ENCODE data around the gene IL25. TPM values are rescaled to one million over a fixed set of nuclear protein-coding genes. Genes with fewer than 3 reads are reported as not detected.
"Not testable (repeated sequence)": the region's sequence is repeated elsewhere in the genome, so short reads cannot be mapped to it uniquely, and the experiment has no call there.

Gene IL25
- total RNA-seq, 1 donor from 2014 or later = not detected

- no peak for DNase-seq (ENCODE audit: low read depth, low spot score)
Measured at GRCh38 chr14:23409475-23409874, 36.9 kb downstream of the IL25 start.

DNA sequence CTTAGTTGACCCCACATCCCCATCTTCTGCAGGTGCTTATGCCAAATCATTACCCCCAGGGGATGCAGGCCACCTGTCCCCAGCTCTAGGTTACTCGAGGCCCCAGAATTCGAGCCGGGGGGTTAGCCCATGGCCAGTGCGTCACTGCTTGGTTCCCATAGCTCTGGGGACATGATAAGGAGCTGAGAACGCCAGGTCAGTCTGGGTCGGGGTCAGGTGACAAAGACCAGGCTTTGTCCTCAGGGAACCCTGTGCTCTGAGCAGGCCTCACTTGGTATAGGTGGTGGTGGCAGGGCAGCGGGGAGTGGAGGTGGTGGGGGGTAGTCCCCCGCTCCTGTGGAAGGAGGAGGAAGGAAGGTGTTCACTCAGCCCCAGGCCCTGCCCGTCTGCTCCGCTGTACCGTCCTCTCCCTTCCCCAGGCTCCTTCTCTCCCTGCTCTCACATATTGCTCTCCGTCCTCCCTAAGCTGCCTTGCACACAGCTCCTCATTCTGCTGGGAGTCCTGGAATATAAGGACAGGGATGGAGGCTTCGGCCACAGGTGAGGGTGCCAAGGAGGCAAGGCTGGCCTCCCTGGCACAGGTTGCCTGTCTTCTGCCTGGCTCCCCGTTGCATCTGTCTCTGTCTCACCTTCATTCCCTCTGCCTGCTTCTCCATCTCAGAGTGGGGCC is 37.5 kb downstream of the IL25 start:
- no peak for DNase-seq (ENCODE audit: low read depth, low spot score)

DNA sequence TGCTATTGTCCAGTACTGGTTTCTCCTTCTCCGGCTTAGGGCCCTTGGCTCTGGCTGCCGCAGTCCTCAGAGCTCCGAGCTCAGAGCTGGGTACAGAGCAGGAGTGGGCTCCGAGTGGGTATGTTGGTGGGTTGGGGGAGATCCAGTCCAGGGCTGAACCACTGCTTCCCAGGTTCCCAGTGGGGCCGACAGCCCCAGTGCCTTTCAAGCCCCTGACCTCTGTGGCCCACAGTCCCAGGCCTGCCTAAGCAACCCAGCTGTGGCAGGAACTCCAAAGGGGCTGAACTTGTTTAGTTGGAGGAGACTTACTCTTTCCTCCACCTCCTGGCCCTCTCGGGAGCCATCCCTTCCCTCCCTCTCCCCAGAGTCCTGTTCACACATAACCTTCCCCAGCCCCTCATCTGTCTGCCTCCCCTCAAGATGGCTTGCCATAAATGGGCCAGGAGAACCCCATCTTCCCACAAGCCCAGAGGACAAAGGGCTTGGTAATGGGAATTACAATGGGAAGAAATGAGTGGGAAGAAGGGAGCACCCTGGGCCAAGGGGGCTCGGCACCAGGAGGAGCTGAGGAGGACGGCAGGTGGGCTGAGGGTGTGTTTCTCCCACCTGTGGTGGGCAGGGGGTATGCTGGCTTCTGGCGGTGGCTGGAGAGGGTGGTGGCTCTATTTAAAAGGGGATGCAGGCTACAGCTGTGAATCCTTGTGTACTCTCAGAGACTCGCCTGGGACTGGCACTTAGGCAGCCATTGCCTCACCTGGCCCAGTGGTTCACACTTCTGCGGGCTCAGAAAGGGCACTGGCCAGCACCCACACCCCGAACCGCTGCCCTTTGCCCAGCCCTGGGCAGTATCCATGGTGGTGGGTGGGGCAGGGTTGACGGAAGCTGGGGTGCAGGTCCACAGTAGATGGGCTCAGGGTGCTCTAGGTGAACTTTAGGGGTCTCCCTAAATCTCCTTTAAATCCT is 39.2 kb downstream of the IL25 start:
- no peak for DNase-seq (ENCODE audit: low read depth, low spot score)

DNA sequence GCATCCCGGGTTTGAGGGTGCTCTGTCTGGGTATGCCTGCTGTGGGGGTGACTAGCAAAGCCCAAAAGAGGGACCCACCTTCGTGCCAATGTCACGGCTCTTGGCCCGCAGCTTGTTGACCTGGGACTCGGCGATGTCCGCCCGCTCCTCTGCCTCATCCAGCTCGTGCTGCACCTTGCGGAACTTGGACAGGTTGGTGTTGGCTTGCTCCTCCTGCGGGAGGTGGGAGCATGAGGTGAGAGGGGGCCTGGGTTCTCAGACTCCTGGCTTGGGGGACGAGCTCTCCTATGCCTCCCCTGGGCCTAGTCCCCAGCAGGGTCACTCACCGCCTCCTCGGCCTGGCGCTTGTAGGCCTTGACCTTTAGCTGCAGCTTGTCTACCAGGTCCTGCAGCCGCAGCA is 41.1 kb downstream of the IL25 start:
- DNase-seq (ENCODE audit: low read depth, low spot score) = no peak

DNA sequence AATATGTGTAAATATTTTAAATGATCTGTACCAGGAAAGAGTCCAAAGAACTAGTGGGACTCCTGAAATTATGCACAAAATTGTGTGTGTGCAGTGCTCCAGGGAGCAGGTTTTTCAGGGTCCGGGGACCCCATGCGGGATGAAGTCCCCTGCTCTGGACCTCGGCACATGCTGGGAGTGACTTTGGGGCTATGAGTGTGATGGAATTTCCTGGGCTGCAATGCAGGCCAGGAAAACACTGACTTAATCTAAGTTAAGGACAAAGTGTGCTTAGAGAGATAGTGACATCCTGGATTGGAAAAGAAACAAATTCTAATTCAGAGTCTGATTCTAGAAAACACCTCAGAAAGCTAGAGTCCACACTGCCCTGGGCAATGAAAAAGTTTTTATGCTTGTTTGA is 41.6 kb downstream of the IL25 start:
- DNase-seq (ENCODE audit: low read depth, low spot score) = no peak

DNA sequence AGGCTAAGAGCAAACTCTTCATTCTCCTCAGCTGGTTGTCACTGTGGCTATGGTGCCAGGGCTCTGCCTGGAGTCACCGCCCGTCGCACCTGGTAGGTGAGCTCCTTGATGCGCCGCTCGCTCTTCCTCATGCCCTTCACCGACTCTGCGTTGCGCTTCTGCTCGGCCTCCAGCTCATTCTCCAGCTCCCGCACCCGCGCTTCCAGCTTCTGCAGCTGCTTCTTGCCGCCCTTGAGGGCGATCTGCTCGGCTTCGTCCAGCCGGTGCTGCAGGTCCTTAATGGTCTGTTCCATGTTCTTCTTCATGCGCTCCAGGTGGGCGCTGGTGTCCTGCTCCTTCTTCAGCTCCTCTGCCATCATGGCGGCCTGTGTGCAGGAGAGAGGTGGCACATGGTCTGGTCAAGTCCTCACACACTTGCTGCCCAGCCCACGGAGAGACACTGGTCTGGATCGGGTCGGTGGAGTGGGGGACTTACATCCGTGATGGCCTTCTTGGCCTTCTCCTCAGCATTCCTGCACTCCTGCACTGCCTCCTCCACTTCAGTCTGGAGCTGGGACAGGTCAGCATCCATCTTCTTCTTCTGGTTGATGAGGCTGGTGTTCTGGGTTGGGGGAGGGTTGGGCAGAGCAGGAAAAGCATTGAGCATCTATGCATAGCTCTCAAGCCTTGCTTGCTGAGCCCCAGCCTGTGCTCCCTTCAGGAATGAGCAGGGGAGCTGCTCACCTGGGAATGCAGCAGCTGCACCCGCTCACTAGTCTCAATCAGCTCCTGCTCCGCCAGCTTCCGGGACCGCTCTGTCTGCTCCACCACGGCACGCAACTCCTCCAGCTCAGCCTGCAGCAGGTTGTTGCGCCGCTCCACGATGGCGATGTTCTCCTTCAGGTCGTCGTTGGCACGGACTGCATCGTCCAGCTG is 42.6 kb downstream of the IL25 start:
- no peak for DNase-seq (ENCODE audit: low read depth, low spot score)

DNA sequence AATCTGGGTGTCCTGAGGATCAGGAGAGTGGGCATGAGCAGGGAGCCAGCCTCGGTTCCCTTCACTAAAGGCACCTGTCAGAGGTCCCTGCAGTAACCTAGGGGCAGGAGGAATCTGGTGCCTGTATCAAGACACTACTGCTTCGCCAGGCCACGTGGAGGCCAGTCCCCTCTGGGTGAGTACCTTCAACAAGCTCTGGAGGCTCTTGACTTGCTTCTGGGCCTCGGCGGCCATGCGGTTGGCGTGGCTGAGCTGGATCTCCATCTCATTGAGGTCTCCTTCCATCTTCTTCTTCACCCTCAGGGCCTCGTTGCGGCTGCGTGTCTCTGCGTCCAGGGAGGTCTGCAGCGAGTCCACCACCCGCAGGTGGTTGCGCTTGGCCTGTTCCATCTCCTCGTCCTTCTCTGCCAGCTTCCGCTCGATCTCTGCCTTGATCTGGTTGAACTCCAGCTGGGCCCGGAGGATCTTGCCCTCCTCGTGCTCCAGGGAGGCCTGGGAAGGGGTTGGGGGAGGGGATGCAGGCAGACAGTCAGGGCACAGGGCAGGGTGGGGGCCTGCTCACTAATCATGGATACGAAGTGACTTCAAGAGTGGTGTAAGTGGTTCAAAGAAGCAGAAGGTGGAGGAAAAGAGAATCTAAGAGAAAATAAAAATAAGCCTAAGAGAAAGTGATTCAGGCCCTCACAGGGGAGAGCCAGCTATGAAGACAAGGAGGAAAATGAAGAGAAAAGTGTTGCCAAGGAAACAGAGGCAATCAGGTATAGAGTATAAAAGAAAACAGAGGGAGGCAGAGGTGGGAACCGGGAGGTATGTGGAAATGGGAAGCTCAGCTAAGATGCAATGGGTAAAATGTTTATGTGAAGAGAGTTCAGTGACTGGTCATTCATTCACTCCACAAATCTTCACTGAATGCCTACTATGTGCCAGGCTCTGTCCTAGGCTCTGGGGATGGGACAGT is 43.5 kb downstream of the IL25 start:
- no peak for DNase-seq (ENCODE audit: low read depth, low spot score)

- no peak for DNase-seq (ENCODE audit: low read depth, low spot score)
Measured at GRCh38 chr14:23416801-23417200, 44.2 kb downstream of the IL25 start.

DNA sequence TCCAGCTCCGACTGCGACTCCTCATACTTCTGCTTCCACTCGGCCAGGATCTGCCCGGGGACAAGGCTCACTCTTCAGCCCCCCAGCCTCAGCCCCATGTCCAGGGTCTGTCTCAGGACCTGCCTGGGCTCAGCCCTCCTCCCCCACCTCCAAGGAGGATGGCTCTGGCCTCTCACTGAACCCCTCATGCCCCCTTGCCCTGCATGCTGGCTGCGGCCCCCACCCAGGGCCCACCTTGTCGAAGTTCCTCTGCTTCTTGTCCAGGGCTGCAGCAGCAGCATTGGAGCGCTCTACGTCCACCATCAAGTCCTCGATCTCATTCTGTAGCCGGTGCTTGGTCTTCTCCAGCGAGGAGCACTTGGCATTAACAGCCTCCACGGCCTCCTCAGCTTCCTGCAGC is 44.7 kb downstream of the IL25 start:
- not testable (repeated sequence) for DNase-seq (ENCODE audit: low read depth, low spot score)

- DNase-seq (ENCODE audit: low read depth, low spot score) = no peak
Measured at GRCh38 chr14:23418021-23418420, 45.4 kb downstream of the IL25 start.

DNA sequence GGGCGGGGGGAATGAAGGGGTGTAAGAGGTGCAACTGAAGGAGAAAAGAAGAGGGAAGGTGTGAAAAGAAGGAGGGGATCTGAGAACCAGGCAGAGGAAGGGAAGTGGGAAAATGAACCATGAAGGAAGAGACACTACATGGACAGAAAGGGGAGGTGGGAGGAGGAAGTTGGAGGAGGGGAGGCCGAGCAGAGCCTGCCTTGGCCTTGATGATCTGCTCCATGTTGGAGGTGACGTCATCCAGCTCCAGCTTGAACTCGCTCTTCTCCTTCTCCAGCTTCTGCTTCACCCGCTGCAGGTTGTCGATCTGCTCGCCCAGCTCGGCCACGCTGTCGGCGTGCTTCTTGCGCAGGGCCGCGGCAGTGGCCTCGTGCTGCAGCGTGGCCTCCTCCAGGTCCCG is 47.0 kb downstream of the IL25 start:
- DNase-seq (ENCODE audit: low read depth, low spot score) = not testable (repeated sequence)

DNA sequence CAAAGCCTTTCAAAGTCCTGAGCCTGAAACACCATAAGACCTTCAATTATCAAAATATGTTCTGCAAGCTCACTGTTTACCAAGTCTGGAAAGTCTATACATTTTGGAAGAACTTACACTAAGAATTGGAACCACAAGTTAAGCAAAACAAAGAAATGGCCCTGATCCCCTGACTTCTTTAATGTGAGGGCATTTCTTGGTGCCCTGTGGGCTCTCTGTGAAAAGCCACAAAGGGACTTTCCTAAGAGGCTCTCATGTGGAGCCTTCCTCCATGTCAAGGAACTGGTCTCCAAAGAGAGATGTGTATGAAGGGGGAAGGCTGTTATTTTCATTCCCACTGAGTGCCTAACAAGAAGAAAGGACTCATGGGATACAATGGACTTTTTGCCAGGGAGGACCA is 49.0 kb downstream of the IL25 start:
- no peak for DNase-seq (ENCODE audit: low read depth, low spot score)

DNA sequence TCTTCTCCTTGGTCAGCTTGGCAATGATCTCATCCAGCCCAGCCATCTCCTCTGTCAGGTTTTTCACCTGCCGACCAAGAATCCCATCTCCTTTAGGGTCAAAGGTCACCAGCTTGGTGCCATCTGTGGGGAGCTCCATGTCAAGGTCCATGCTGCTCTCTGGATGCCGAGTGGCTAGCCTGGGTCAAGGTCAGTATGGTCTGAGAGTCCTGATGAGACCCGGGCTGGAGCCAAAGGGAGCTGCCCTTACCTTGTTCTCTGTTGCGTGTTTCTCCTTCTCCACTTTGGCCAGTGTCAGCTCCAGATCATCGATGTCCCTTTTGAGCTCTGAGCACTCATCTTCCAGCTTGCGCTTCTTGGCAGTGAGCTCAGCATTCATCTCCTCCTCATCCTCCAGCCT is 51.0 kb downstream of the IL25 start:
- DNase-seq (ENCODE audit: low read depth, low spot score) = no peak

- no peak for DNase-seq (ENCODE audit: low read depth, low spot score)
Measured at GRCh38 chr14:23425169-23425568, 52.6 kb downstream of the IL25 start.

DNA sequence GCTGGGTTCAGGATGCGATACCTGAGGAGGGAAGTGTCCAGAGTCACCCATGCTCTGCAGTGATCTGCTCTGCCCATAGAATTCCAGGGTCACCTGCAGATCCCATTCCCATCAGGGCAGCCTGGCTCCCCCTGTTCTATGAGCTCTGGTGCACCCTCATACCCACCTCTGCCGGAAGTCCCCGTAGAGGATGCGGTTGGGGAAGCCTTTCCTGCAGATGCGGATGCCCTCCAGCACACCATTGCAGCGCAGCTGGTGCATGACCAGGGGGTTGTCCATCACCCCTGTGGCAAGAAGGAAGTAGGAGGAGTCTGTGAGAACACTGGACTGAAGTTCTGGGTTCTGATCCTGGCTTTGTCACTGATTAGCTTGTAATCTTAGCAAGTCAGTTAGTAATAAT is 53.2 kb downstream of the IL25 start:
- not testable (repeated sequence) for DNase-seq (ENCODE audit: low read depth, low spot score)

Other genes with a start within 250 kb of the IL25 start
- gene SLC7A8, start 189.1 kb upstream of the IL25 start, total RNA-seq = 0.46 and 0.78 TPM in 2 replicates
- not detected in 2 replicates for gene RNF212B, start 134.9 kb upstream of the IL25 start, total RNA-seq
- gene HOMEZ, start 86.7 kb upstream of the IL25 start, total RNA-seq = 4.0 and 5.8 TPM in 2 replicates
- gene PPP1R3E, start 70.0 kb upstream of the IL25 start, total RNA-seq = 1.8 and 2.0 TPM in 2 replicates
- 17.5 and 18.3 TPM in 2 replicates for gene BCL2L2, start 66.0 kb upstream of the IL25 start, total RNA-seq
- 132 and 144 TPM in 2 replicates for gene PABPN1, start 51.4 kb upstream of the IL25 start, total RNA-seq
- 0.99 and 5.7 TPM in 2 replicates for gene SLC22A17, start 19.9 kb upstream of the IL25 start, total RNA-seq
- not detected in 2 replicates for gene EFS, start 7.6 kb upstream of the IL25 start, total RNA-seq
- not detected in 2 replicates for gene CMTM5, start 4.2 kb downstream of the IL25 start, total RNA-seq
- not detected in 2 replicates for gene MYH6, start 35.5 kb downstream of the IL25 start, total RNA-seq
- not detected in 2 replicates for gene MYH7, start 62.9 kb downstream of the IL25 start, total RNA-seq
- 51.7 and 58.2 TPM in 2 replicates for gene NGDN, start 96.9 kb downstream of the IL25 start, total RNA-seq
- gene ZFHX2, start 179.0 kb downstream of the IL25 start, total RNA-seq = 0.26 and 0.49 TPM in 2 replicates
- 12.2 and 15.7 TPM in 2 replicates for gene THTPA, start 183.5 kb downstream of the IL25 start, total RNA-seq
- gene AP1G2, start 195.0 kb downstream of the IL25 start, total RNA-seq = 6.7 and 6.8 TPM in 2 replicates
- not detected in 2 replicates for gene JPH4, start 206.0 kb downstream of the IL25 start, total RNA-seq

All from pulmonary artery endothelial cell (primary cell).